GM19238 (cell line): Measurements from ENCODE around the gene C21orf58.
A peak's percentile ranks its signal among the peaks of the same experiment; 100 is the strongest.

Source experiments
- DNase-seq: peaks from one replicate; pipeline ENCODE4 v3.0.0; 2011; ENCODE audit warnings: low spot score; ENCODE audit not compliant: insufficient read length

The C21orf58 gene

GRCh38 chr21:46264690-46265144, 59.0 kb downstream of the C21orf58 start:
- no peak for DNase-seq

GRCh38 chr21:46264046-46264689, 59.5 kb downstream of the C21orf58 start:
- no peak for DNase-seq

- no peak for DNase-seq
Observed at GRCh38 chr21:46256501-46256994, 67.1 kb downstream of the C21orf58 start.

GRCh38 chr21:46255758-46256337, 67.8 kb downstream of the C21orf58 start:
- DNase-seq, result no peak

GRCh38 chr21:46255166-46255565, 68.5 kb downstream of the C21orf58 start:
- no peak for DNase-seq

GRCh38 chr21:46254208-46254975, 69.3 kb downstream of the C21orf58 start:
- DNase-seq, result peak; percentile 61

- peak; percentile 22 for DNase-seq
Observed at GRCh38 chr21:46253610-46254124, 70.0 kb downstream of the C21orf58 start.

GRCh38 chr21:46252840-46253239, 70.8 kb downstream of the C21orf58 start:
- no peak for DNase-seq
